Testis (tissue), 2 donors: Measurements from ENCODE around the gene CADPS2.

ENCODE experiments used
- POLR2A ChIP-seq: fragments of 450-650 bp; IDR thresholded peaks from one replicate; pipeline ENCODE4 v1.6.1; 2017; ENCODE audit warnings: antibody characterized with exemption, mild to moderate bottlenecking, moderate library complexity
- TF ChIP-seq, protein P1 (sequence below), 3 experiments: fragments of 450-650 bp in 2 of 3; fragments of 200-600 bp in 1 of 3; sonication (generic) in 1 of 3; IDR thresholded peaks; one replicate each; pipeline ENCODE4 v1.5.1; 2016 to 2019; ENCODE audit warnings: antibody characterized with exemption in 3 of 3, mild to moderate bottlenecking in 2 of 3, moderate library complexity in 1 of 3

GRCh38 chr7:122465296-122465695 lies 421.0 kb downstream of the CADPS2 start:
- no peak for TF ChIP-seq POLR2A
- TF ChIP-seq, protein P1, sequence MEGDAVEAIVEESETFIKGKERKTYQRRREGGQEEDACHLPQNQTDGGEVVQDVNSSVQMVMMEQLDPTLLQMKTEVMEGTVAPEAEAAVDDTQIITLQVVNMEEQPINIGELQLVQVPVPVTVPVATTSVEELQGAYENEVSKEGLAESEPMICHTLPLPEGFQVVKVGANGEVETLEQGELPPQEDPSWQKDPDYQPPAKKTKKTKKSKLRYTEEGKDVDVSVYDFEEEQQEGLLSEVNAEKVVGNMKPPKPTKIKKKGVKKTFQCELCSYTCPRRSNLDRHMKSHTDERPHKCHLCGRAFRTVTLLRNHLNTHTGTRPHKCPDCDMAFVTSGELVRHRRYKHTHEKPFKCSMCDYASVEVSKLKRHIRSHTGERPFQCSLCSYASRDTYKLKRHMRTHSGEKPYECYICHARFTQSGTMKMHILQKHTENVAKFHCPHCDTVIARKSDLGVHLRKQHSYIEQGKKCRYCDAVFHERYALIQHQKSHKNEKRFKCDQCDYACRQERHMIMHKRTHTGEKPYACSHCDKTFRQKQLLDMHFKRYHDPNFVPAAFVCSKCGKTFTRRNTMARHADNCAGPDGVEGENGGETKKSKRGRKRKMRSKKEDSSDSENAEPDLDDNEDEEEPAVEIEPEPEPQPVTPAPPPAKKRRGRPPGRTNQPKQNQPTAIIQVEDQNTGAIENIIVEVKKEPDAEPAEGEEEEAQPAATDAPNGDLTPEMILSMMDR (IDR thresholded peaks at IDR 0.05): no peak
